ENCODE measurements around the gene HHATL. TPM values are rescaled to one million over a fixed set of nuclear protein-coding genes. Genes with fewer than 3 reads are reported as not detected.

HHATL gene
- total and polyA plus RNA-seq, 4 donors = 0.17 TPM; not detected in 3

DNA sequence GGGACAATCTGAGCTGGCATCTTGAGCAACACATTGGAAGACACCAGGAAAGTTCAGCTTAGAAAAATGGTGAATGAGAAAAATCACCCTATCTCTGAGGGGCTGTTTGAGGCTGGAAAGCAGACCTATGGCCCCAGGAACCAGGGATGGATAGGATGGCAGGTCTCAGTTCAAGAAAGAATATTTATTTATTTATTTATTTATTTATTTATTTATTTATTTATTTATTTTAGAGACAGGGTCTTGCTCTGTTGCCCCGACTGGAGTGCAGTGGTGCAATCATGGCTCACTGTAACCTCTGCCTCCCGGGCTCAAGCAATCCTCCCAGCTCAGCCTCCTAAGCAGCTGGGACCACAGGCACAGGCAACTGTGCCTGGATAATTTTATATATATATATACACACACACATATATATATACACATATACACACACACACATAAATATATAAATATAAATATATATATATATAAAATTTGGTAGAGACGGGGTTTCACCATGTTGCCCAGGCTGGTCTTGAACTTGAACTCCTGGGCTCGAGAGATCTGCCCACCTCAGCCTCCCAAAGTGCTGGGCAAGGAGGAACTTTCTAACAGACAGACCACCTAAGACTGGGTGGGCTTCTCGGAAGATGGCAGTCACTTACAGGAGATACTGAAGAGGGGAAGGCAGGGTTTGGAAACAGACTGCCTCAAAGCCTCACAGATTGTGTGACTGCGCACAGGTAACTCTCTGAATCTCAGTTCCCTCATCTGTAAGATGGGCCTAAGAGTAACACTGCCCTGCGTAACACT is 40.8 kb upstream of the HHATL start:
- DNase-seq (ENCODE audit: low spot score) = no peak
- Histone ChIP-seq H3K4me1 (ENCODE audit: control insufficient read depth in 4 of 4, insufficient read depth in 4 of 4, low read length in 3 of 4) (peaks cover 0 to 10% (median 6%) of the 10 kb centered on the region in 4 donors), H3K9ac (ENCODE audit: low read depth in 1 of 2, low read length in 2 of 2) (no peak overlapping the region), H3K27me3 (ENCODE audit: control insufficient read depth in 4 of 4, insufficient read depth in 4 of 4, low read length in 3 of 4) (no peaks in the 10 kb centered on the region), H3K36me3 (ENCODE audit: control insufficient read depth in 4 of 4, insufficient read depth in 3 of 4, low read depth in 1 of 4, low read length in 3 of 4) (no peaks in the 10 kb centered on the region), H3K9me3 (ENCODE audit: control insufficient read depth in 4 of 4, low read length in 3 of 4) (no peaks in the 10 kb centered on the region), H3K4me3 (ENCODE audit: low read depth in 1 of 3, low read length in 3 of 3) (no peak overlapping the region), H3K27ac (ENCODE audit: low read depth in 1 of 2, low read length in 2 of 2) (no peak overlapping the region)
- WGBS = 94% methylated on average over 7 of the region's 7 CpGs
- TF ChIP-seq SP1 (IDR thresholded peaks at IDR 0.05) = no peak
- no peak for TF ChIP-seq RAD21 (IDR thresholded peaks at IDR 0.05)

DNA sequence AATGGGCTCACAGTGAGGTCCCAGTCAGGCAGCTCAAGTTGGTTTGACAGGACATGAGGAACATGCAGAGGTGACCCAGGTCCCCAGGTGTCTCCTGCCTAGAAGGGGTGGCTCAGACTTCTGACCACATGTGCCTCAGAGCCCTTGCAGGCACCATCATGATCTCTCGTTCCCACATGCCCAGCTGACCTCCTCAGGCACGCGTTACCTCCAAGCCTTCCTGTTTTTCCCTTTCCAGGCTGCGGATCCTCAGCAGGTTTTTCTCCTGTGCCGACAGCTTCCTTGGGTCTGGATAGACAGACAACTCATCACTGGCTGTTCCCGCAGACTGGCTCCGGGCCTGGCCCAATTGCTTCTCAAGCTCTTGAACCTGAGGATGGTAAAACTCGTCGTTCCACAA is 40.1 kb upstream of the HHATL start:
- H3K27me3 ChIP-seq (ENCODE audit: control insufficient read depth in 4 of 4, insufficient read depth in 4 of 4, low read length in 3 of 4) = no peaks in the 10 kb centered on the region
- H3K36me3 ChIP-seq (ENCODE audit: control insufficient read depth in 4 of 4, insufficient read depth in 3 of 4, low read depth in 1 of 4, low read length in 3 of 4) = no peaks in the 10 kb centered on the region
- H3K9me3 ChIP-seq (ENCODE audit: control insufficient read depth in 4 of 4, low read length in 3 of 4) = no peaks in the 10 kb centered on the region
- no peak overlapping the region for H3K9ac ChIP-seq (ENCODE audit: low read depth in 1 of 2, low read length in 2 of 2)
- DNase-seq (ENCODE audit: low spot score) = peak; percentile 25
- peaks cover 0 to 10% (median 6%) of the 10 kb centered on the region in 4 donors for H3K4me1 ChIP-seq (ENCODE audit: control insufficient read depth in 4 of 4, insufficient read depth in 4 of 4, low read length in 3 of 4)
- H3K27ac ChIP-seq (ENCODE audit: low read depth in 1 of 2, low read length in 2 of 2) = no peak overlapping the region
- no peak overlapping the region for H3K4me3 ChIP-seq (ENCODE audit: low read depth in 1 of 3, low read length in 3 of 3)
- WGBS = 97% methylated on average over 9 of the region's 9 CpGs
- no peak for TF ChIP-seq RAD21 (IDR thresholded peaks at IDR 0.05)
- no peak for TF ChIP-seq HNF4A (conservative IDR thresholded peaks at IDR 0.05)
- TF ChIP-seq EGR1 (IDR thresholded peaks at IDR 0.05; ENCODE audit: low read depth in 2 of 2) = no peak
- TF ChIP-seq, protein P1, sequence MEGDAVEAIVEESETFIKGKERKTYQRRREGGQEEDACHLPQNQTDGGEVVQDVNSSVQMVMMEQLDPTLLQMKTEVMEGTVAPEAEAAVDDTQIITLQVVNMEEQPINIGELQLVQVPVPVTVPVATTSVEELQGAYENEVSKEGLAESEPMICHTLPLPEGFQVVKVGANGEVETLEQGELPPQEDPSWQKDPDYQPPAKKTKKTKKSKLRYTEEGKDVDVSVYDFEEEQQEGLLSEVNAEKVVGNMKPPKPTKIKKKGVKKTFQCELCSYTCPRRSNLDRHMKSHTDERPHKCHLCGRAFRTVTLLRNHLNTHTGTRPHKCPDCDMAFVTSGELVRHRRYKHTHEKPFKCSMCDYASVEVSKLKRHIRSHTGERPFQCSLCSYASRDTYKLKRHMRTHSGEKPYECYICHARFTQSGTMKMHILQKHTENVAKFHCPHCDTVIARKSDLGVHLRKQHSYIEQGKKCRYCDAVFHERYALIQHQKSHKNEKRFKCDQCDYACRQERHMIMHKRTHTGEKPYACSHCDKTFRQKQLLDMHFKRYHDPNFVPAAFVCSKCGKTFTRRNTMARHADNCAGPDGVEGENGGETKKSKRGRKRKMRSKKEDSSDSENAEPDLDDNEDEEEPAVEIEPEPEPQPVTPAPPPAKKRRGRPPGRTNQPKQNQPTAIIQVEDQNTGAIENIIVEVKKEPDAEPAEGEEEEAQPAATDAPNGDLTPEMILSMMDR (IDR thresholded peaks at IDR 0.05; ENCODE audit: low read depth, low read length, missing input control) = no peak
- no peak for TF ChIP-seq HNF4G (IDR thresholded peaks at IDR 0.05)
- TF ChIP-seq, protein P2, sequence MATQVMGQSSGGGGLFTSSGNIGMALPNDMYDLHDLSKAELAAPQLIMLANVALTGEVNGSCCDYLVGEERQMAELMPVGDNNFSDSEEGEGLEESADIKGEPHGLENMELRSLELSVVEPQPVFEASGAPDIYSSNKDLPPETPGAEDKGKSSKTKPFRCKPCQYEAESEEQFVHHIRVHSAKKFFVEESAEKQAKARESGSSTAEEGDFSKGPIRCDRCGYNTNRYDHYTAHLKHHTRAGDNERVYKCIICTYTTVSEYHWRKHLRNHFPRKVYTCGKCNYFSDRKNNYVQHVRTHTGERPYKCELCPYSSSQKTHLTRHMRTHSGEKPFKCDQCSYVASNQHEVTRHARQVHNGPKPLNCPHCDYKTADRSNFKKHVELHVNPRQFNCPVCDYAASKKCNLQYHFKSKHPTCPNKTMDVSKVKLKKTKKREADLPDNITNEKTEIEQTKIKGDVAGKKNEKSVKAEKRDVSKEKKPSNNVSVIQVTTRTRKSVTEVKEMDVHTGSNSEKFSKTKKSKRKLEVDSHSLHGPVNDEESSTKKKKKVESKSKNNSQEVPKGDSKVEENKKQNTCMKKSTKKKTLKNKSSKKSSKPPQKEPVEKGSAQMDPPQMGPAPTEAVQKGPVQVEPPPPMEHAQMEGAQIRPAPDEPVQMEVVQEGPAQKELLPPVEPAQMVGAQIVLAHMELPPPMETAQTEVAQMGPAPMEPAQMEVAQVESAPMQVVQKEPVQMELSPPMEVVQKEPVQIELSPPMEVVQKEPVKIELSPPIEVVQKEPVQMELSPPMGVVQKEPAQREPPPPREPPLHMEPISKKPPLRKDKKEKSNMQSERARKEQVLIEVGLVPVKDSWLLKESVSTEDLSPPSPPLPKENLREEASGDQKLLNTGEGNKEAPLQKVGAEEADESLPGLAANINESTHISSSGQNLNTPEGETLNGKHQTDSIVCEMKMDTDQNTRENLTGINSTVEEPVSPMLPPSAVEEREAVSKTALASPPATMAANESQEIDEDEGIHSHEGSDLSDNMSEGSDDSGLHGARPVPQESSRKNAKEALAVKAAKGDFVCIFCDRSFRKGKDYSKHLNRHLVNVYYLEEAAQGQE (IDR thresholded peaks at IDR 0.05) = no peak
- no peak for TF ChIP-seq TAF1 (conservative IDR thresholded peaks at IDR 0.05)
- TF ChIP-seq FOXA1 (IDR thresholded peaks at IDR 0.05) = no peak
- TF ChIP-seq NR2F2 (IDR thresholded peaks at IDR 0.05) = no peak
- TF ChIP-seq GABPA (IDR thresholded peaks at IDR 0.05 in 1 of 2, conservative IDR thresholded peaks at IDR 0.05 in 1 of 2) = no peak
- no peak for TF ChIP-seq JUND (IDR thresholded peaks at IDR 0.05)
- TF ChIP-seq FOXA2 (IDR thresholded peaks at IDR 0.05) = no peak
- TF ChIP-seq RXRA (IDR thresholded peaks at IDR 0.05) = no peak
- TF ChIP-seq, protein P3, sequence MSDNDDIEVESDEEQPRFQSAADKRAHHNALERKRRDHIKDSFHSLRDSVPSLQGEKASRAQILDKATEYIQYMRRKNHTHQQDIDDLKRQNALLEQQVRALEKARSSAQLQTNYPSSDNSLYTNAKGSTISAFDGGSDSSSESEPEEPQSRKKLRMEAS (IDR thresholded peaks at IDR 0.05) = no peak
- TF ChIP-seq, protein P4, sequence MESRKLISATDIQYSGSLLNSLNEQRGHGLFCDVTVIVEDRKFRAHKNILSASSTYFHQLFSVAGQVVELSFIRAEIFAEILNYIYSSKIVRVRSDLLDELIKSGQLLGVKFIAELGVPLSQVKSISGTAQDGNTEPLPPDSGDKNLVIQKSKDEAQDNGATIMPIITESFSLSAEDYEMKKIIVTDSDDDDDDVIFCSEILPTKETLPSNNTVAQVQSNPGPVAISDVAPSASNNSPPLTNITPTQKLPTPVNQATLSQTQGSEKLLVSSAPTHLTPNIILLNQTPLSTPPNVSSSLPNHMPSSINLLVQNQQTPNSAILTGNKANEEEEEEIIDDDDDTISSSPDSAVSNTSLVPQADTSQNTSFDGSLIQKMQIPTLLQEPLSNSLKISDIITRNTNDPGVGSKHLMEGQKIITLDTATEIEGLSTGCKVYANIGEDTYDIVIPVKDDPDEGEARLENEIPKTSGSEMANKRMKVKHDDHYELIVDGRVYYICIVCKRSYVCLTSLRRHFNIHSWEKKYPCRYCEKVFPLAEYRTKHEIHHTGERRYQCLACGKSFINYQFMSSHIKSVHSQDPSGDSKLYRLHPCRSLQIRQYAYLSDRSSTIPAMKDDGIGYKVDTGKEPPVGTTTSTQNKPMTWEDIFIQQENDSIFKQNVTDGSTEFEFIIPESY (IDR thresholded peaks at IDR 0.05) = no peak
- TF ChIP-seq, protein P5, sequence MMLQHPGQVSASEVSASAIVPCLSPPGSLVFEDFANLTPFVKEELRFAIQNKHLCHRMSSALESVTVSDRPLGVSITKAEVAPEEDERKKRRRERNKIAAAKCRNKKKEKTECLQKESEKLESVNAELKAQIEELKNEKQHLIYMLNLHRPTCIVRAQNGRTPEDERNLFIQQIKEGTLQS (IDR thresholded peaks at IDR 0.05) = no peak
- no peak for TF ChIP-seq YY1 (IDR thresholded peaks at IDR 0.05)
- TF ChIP-seq SP1 (IDR thresholded peaks at IDR 0.05) = no peak

All from liver (tissue), 9 donors.